Neutrophil (primary cell): ENCODE results near the gene PRXL2B.
"Not testable (repeated sequence)": the region's sequence is repeated elsewhere in the genome, so short reads cannot be mapped to it uniquely, and the experiment has no call there.

ENCODE experiments used
- H3K27ac ChIP-seq: fragments of 200-600 bp; sonication (generic); 2 replicates; pipeline ENCODE4 v1.5.1; 2016; ENCODE audit warnings: mild to moderate bottlenecking, moderate library complexity
- H3K27me3 ChIP-seq: fragments of 200-600 bp; sonication (generic); 2 replicates; pipeline ENCODE4 v1.6.0; 2016; ENCODE audit warnings: mild to moderate bottlenecking
- H3K36me3 ChIP-seq: fragments of 200-600 bp; sonication (generic); 2 replicates; pipeline ENCODE4 v1.5.1; 2017
- H3K4me1 ChIP-seq, 2 experiments: fragments of 200-600 bp in 1 of 2; sonication (generic) in 1 of 2; 1 replicate in 1 of 2; 2 replicates in 1 of 2; pipeline versions ENCODE4 v1.5.1 to v1.6.1; 2013 to 2016; ENCODE audit warnings: low read depth in 1 of 2, low read length in 1 of 2, mild to moderate bottlenecking in 1 of 2, moderate library complexity in 1 of 2; ENCODE audit not compliant: control insufficient read depth in 1 of 2, insufficient read depth in 1 of 2
- H3K4me3 ChIP-seq, 2 experiments: fragments of 200-600 bp in 1 of 2; sonication (generic) in 1 of 2; 1 replicate in 1 of 2; 2 replicates in 1 of 2; pipeline ENCODE4 v1.5.1; 2013 to 2016; ENCODE audit warnings: low read depth in 1 of 2, low read length in 1 of 2, mild to moderate bottlenecking in 1 of 2, moderate library complexity in 1 of 2
- H3K9me3 ChIP-seq: fragments of 200-600 bp; sonication (generic); 2 replicates; pipeline ENCODE4 v1.5.1; 2016
- TF ChIP-seq, protein P1 (sequence below): fragments of 200-600 bp; sonication (generic); IDR thresholded peaks from 2 replicates; pipeline ENCODE4 v1.5.1; 2016; ENCODE audit warnings: antibody characterized with exemption

The PRXL2B gene

GRCh38 chr1:2548068-2548589 is 38.4 kb upstream of the PRXL2B start:
- H3K4me1 ChIP-seq, result peaks cover 33 to 46% of the 10 kb centered on the region in 2 experiments
- TF ChIP-seq, protein P1, sequence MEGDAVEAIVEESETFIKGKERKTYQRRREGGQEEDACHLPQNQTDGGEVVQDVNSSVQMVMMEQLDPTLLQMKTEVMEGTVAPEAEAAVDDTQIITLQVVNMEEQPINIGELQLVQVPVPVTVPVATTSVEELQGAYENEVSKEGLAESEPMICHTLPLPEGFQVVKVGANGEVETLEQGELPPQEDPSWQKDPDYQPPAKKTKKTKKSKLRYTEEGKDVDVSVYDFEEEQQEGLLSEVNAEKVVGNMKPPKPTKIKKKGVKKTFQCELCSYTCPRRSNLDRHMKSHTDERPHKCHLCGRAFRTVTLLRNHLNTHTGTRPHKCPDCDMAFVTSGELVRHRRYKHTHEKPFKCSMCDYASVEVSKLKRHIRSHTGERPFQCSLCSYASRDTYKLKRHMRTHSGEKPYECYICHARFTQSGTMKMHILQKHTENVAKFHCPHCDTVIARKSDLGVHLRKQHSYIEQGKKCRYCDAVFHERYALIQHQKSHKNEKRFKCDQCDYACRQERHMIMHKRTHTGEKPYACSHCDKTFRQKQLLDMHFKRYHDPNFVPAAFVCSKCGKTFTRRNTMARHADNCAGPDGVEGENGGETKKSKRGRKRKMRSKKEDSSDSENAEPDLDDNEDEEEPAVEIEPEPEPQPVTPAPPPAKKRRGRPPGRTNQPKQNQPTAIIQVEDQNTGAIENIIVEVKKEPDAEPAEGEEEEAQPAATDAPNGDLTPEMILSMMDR, result peak; percentile 94
- H3K27ac ChIP-seq, result peak overlapping the region; percentile 100
- H3K27me3 ChIP-seq, result peaks cover 24% of the 10 kb centered on the region
- H3K9me3 ChIP-seq, result no peaks in the 10 kb centered on the region
- H3K4me3 ChIP-seq, result peak overlapping the region; percentile 81 to 85
- no peaks in the 10 kb centered on the region for H3K36me3 ChIP-seq

GRCh38 chr1:2549367-2550029 is 37.1 kb upstream of the PRXL2B start:
- H3K36me3 ChIP-seq, H3K9me3 ChIP-seq: not testable (repeated sequence)
- Histone ChIP-seq H3K4me3 (peak overlapping the region; percentile 81 to 85), H3K4me1 (peaks cover 41 to 55% of the 10 kb centered on the region in 2 experiments), H3K27ac (peak overlapping the region; percentile 100), H3K27me3 (peaks cover 10% of the 10 kb centered on the region)

DNA sequence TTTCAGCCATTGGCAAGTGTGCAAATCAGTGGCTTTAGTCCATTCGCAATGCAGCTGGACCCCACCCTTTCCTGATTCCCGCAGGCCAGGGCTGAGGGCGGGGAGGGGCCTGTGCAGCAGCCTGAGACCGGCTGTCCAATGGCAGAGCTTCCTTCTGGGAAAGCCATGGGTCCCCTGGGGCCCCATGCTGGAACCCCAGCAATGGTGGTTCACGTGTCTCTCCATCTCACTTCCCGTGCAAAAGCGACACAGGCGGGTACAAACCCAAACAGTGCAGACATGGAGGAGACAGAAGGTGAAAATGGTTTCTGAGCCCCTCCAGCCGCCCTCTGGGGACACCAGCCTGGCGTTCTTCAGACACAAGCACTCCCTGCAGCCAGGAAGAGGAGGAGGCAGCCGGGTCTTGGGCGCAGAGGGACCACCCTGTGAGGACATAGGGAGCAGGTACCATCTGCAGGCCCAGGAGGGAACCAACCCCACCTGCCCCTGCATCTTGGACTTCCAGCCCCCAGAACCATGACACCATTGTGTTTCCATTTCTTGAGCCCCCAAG is 36.2 kb upstream of the PRXL2B start:
- Histone ChIP-seq H3K4me1 (peaks cover 49 to 64% of the 10 kb centered on the region in 2 experiments), H3K27ac (peak overlapping the region; percentile 100)
- not testable (repeated sequence) for H3K27me3 ChIP-seq, H3K4me3 ChIP-seq, H3K36me3 ChIP-seq, H3K9me3 ChIP-seq

- peak overlapping the region; percentile 18 for H3K27ac ChIP-seq
- H3K9me3 ChIP-seq, H3K36me3 ChIP-seq, H3K4me3 ChIP-seq, H3K27me3 ChIP-seq: not testable (repeated sequence)
- peaks cover 56 to 58% of the 10 kb centered on the region in 2 experiments for H3K4me1 ChIP-seq
These were observed 35.0 kb upstream of the PRXL2B start for GRCh38 chr1:2551544-2551943.

GRCh38 chr1:2552189-2552588 is 34.4 kb upstream of the PRXL2B start:
- Histone ChIP-seq H3K27ac (no peak overlapping the region), H3K9me3 (no peaks in the 10 kb centered on the region), H3K4me3 (no peak overlapping the region), H3K4me1 (peaks cover 56 to 59% of the 10 kb centered on the region in 2 experiments), H3K36me3 (no peaks in the 10 kb centered on the region), H3K27me3 (no peaks in the 10 kb centered on the region)
- TF ChIP-seq, protein P1, result no peak

- H3K27ac ChIP-seq, H3K4me3 ChIP-seq, H3K27me3 ChIP-seq, H3K9me3 ChIP-seq, H3K36me3 ChIP-seq: not testable (repeated sequence)
- peaks cover 56 to 59% of the 10 kb centered on the region in 2 experiments for H3K4me1 ChIP-seq
These were observed 33.5 kb upstream of the PRXL2B start for GRCh38 chr1:2553076-2553475.

GRCh38 chr1:2553871-2554620 is 32.5 kb upstream of the PRXL2B start:
- Histone ChIP-seq H3K36me3 (peaks cover 17% of the 10 kb centered on the region), H3K4me1 (peaks cover 52 to 56% of the 10 kb centered on the region in 2 experiments), H3K9me3 (no peaks in the 10 kb centered on the region), H3K4me3 (no peak overlapping the region), H3K27ac (peak overlapping the region; percentile 99), H3K27me3 (no peaks in the 10 kb centered on the region)
- TF ChIP-seq, protein P1, result no peak
